ENCODE measurements around the gene LMNTD1. TPM values are rescaled to one million over a fixed set of nuclear protein-coding genes. Genes with fewer than 3 reads are reported as not detected.

The LMNTD1 gene
- polyA plus RNA-seq, 3 donors = not detected

- no peaks in the 10 kb centered on the region for H3K36me3 ChIP-seq (replicated peaks in 1 of 2; ENCODE audit: control insufficient read depth in 1 of 2, insufficient read depth in 2 of 2, low read length in 2 of 2)
- H3K36me3 Mint-ChIP-seq = no peaks in the 10 kb centered on the region
- H3K9ac ChIP-seq (ENCODE audit: insufficient read depth, low read length, poor library complexity, severe bottlenecking) = no peak overlapping the region
- H3K4me1 ChIP-seq (ENCODE audit: control insufficient read depth in 1 of 2, insufficient read depth in 2 of 2, low read length in 2 of 2) = no peaks in the 10 kb centered on the region
- H3K27me3 Mint-ChIP-seq (ENCODE audit: low read depth in 3 of 3) = no peaks in the 10 kb centered on the region
- no peaks in the 10 kb centered on the region for H3K9me3 ChIP-seq (replicated peaks in 1 of 2; ENCODE audit: control insufficient read depth in 1 of 2, insufficient read depth in 1 of 2, low read length in 2 of 2)
- intact Hi-C loops (cut with micrococcal nuclease) = no loop called here
- no peaks in the 10 kb centered on the region for H3K27me3 ChIP-seq (ENCODE audit: control insufficient read depth in 2 of 2, insufficient read depth in 2 of 2, low read length in 2 of 2)
- H3K79me2 ChIP-seq (ENCODE audit: insufficient read depth, low read length) = no peaks in the 10 kb centered on the region
- no peak for DNase-seq
- H3K27ac ChIP-seq (ENCODE audit: low read depth in 1 of 2, low read length in 2 of 2) = no peak overlapping the region
- H3K4me1 Mint-ChIP-seq = no peaks in the 10 kb centered on the region
- H3K9me3 Mint-ChIP-seq = peaks cover 0 to 5% (median 0%) of the 10 kb centered on the region in 7 donors
- no peak overlapping the region for H3K4me3 ChIP-seq (replicated peaks in 1 of 3; ENCODE audit: low read depth in 2 of 3, low read length in 3 of 3)
- H3K4me2 ChIP-seq (replicated peaks; ENCODE audit: extremely low read depth, low read length, poor library complexity, severe bottlenecking) = no peak overlapping the region
- no peak overlapping the region for H2AFZ ChIP-seq (ENCODE audit: insufficient read depth, low read depth, low read length, poor library complexity, severe bottlenecking)
- H4K20me1 ChIP-seq (ENCODE audit: insufficient read depth, low read length) = no peaks in the 10 kb centered on the region
- 100% methylated on average over 1 of the region's 5 CpGs for WGBS (ENCODE audit: insufficient coverage)
- H3K4me3 Mint-ChIP-seq = no peak overlapping the region
- TF ChIP-seq CTCF (IDR thresholded peaks at IDR 0.05) = no peak
- no peak overlapping the region for H3K27ac Mint-ChIP-seq
Measured at GRCh38 chr12:25518512-25518911, 34.6 kb downstream of the LMNTD1 start.

- H3K4me2 ChIP-seq (replicated peaks; ENCODE audit: extremely low read depth, low read length, poor library complexity, severe bottlenecking) = no peak overlapping the region
- H3K4me1 ChIP-seq (ENCODE audit: control insufficient read depth in 1 of 2, insufficient read depth in 2 of 2, low read length in 2 of 2) = no peaks in the 10 kb centered on the region
- H3K27ac ChIP-seq (ENCODE audit: low read depth in 1 of 2, low read length in 2 of 2) = no peak overlapping the region
- intact Hi-C loops (cut with micrococcal nuclease) = no loop called here
- H3K4me3 Mint-ChIP-seq = no peak overlapping the region
- no peaks in the 10 kb centered on the region for H3K9me3 ChIP-seq (replicated peaks in 1 of 2; ENCODE audit: control insufficient read depth in 1 of 2, insufficient read depth in 1 of 2, low read length in 2 of 2)
- no peaks in the 10 kb centered on the region for H3K36me3 Mint-ChIP-seq
- no peak overlapping the region for H2AFZ ChIP-seq (ENCODE audit: insufficient read depth, low read depth, low read length, poor library complexity, severe bottlenecking)
- H3K9ac ChIP-seq (ENCODE audit: insufficient read depth, low read length, poor library complexity, severe bottlenecking) = no peak overlapping the region
- peaks cover 0 to 6% (median 0%) of the 10 kb centered on the region in 7 donors for H3K9me3 Mint-ChIP-seq
- DNase-seq = no peak
- no peaks in the 10 kb centered on the region for H4K20me1 ChIP-seq (ENCODE audit: insufficient read depth, low read length)
- no peaks in the 10 kb centered on the region for H3K4me1 Mint-ChIP-seq
- H3K36me3 ChIP-seq (replicated peaks in 1 of 2; ENCODE audit: control insufficient read depth in 1 of 2, insufficient read depth in 2 of 2, low read length in 2 of 2) = no peaks in the 10 kb centered on the region
- H3K27ac Mint-ChIP-seq = no peak overlapping the region
- H3K27me3 Mint-ChIP-seq (ENCODE audit: low read depth in 3 of 3) = peaks cover 0 to 2% (median 0%) of the 10 kb centered on the region in 3 donors
- no CpG with 5 or more reads among the region's 1 CpG for WGBS (ENCODE audit: insufficient coverage)
- H3K27me3 ChIP-seq (ENCODE audit: control insufficient read depth in 2 of 2, insufficient read depth in 2 of 2, low read length in 2 of 2) = no peaks in the 10 kb centered on the region
- no peak for TF ChIP-seq CTCF (IDR thresholded peaks at IDR 0.05)
- H3K79me2 ChIP-seq (ENCODE audit: insufficient read depth, low read length) = no peaks in the 10 kb centered on the region
- no peak overlapping the region for H3K4me3 ChIP-seq (replicated peaks in 1 of 3; ENCODE audit: low read depth in 2 of 3, low read length in 3 of 3)
Measured at GRCh38 chr12:25504744-25505143, 48.3 kb downstream of the LMNTD1 start.

All from CD14-positive monocyte (primary cell).